ENCODE measurements around the gene UNCX. TPM values are rescaled to one million over a fixed set of nuclear protein-coding genes. Genes with fewer than 3 reads are reported as not detected.
"Not testable (repeated sequence)": the region's sequence is repeated elsewhere in the genome, so short reads cannot be mapped to it uniquely, and the experiment has no call there.

Gene UNCX
- total RNA-seq, 2 donors from 2014 or later: not detected

DNA sequence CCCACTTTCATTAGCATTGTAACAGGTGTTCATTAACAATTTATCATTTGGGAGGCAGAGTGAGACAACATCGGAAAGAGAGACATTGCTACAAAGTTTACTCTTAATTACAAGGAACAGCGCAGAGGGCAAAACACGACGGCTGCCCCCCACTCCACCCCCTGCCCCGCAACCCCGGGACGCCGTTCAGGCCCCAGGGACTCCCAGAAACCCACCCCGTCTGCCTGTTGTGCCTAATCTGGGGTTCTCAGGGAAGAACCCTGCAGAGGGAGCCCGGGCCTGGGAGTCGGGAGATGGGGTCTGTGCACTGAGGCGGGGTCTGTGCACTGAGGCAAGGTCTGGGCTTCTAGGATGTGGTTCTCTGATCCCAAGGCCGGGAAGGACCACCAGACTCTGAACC lies 25.2 kb downstream of the UNCX start:
- intact Hi-C loops (cut with DNase I): no loop called here
- H3K4me1 ChIP-seq: no peaks in the 10 kb centered on the region
- TF ChIP-seq, protein P1, sequence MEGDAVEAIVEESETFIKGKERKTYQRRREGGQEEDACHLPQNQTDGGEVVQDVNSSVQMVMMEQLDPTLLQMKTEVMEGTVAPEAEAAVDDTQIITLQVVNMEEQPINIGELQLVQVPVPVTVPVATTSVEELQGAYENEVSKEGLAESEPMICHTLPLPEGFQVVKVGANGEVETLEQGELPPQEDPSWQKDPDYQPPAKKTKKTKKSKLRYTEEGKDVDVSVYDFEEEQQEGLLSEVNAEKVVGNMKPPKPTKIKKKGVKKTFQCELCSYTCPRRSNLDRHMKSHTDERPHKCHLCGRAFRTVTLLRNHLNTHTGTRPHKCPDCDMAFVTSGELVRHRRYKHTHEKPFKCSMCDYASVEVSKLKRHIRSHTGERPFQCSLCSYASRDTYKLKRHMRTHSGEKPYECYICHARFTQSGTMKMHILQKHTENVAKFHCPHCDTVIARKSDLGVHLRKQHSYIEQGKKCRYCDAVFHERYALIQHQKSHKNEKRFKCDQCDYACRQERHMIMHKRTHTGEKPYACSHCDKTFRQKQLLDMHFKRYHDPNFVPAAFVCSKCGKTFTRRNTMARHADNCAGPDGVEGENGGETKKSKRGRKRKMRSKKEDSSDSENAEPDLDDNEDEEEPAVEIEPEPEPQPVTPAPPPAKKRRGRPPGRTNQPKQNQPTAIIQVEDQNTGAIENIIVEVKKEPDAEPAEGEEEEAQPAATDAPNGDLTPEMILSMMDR (IDR thresholded peaks at IDR 0.05): no peak
- H3K9ac ChIP-seq (ENCODE audit: low read depth in 2 of 2, low read length in 2 of 2): no peak overlapping the region
- no peak for DNase-seq
- no peaks in the 10 kb centered on the region for H3K9me3 ChIP-seq
- no peak overlapping the region for H3K27ac ChIP-seq
- H3K27me3 ChIP-seq: peaks cover 25% of the 10 kb centered on the region
- H3K36me3 ChIP-seq: no peaks in the 10 kb centered on the region
- H3K4me3 ChIP-seq: no peak overlapping the region

DNA sequence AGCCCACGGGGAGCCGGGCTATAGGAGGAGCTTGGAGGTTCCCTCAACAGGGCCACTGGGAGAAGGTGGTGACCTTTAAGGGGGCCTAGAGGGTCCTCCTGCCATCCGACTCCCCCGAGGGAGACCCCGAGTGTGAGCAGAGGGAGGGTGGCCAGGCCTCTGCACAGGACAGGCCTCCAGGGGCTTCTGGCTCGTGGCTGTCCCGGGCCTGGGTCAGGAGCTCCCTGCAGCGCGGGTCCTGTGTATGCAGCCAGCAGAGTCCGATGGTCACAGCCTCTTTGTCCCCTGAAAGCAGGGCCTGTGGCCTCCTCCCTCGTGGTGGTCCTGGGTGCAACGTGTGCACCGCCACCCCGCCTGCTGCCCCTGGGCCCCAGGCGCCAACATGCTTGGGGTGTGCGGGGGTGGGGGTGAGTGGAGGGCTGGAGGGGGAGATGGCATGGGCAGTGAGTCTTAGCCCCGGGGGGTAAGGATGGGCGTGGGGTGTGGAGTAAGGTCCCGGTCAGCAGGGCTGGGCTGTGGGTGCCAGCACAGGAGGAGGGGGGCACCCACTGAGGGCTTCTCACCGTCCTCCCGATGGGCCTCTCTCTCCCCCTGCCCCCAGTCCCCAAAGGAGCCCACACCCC lies 27.1 kb downstream of the UNCX start:
- TF ChIP-seq, protein P1 (IDR thresholded peaks at IDR 0.05): no peak
- no peak for DNase-seq

DNA sequence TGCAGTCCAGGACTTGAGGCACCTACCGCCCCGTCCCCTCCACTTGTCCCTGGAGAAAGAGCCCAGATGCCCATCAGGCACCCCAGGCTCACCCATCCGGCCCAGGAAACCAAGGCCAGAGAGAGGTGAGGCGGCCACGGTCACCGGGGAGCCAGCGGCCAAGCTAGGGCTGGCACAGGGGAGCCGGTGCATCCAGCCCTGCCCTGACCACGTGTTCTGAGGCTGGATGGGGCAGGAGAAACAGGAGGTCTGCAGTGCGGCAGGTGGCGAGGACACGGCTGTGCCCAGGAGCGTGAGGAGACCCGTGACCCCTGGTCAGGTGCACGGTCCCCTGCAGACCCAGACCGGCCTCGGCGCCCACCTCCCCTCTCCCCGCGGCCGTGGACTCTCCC lies 27.6 kb downstream of the UNCX start:
- Histone ChIP-seq H3K27me3 (peaks cover 3% of the 10 kb centered on the region), H3K4me3 (no peak overlapping the region), H3K27ac (no peak overlapping the region), H3K9ac (ENCODE audit: low read depth in 2 of 2, low read length in 2 of 2) (no peak overlapping the region), H3K4me1 (no peaks in the 10 kb centered on the region), H3K9me3 (no peaks in the 10 kb centered on the region), H3K36me3 (no peaks in the 10 kb centered on the region)
- intact Hi-C loops (cut with DNase I): no loop called here
- DNase-seq: no peak
- TF ChIP-seq, protein P1 (IDR thresholded peaks at IDR 0.05): no peak

More for the DNA sequence above, 27.1 kb downstream of the UNCX start:
- Histone ChIP-seq H3K9ac (ENCODE audit: low read depth in 2 of 2, low read length in 2 of 2) (no peak overlapping the region), H3K4me3 (no peak overlapping the region), H3K4me1 (no peaks in the 10 kb centered on the region), H3K36me3 (no peaks in the 10 kb centered on the region), H3K9me3 (no peaks in the 10 kb centered on the region), H3K27ac (no peak overlapping the region), H3K27me3 (peaks cover 8% of the 10 kb centered on the region)
- intact Hi-C loops (cut with DNase I): no loop called here

DNA sequence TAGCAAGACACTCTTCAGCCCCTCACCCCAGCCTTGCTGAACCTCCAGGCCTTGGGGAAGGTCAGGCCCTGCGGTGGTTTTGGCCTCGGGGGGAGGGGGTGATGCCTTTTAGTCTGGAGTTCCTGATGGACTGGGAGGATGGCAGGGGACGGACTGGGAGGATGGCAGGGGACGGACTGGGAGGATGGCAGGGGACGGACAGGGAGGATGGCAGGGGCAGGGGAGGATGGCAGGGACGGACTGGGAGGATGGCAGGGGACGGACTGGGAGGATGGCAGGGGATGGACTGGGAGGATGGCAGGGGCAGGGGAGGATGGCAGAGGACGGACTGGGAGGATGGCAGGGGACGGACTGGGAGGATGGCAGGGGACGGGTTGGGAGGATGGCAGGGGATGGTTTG lies 28.4 kb downstream of the UNCX start:
- H3K27ac ChIP-seq; H3K27me3 ChIP-seq; H3K4me1 ChIP-seq; H3K9ac ChIP-seq (ENCODE audit: low read depth in 2 of 2, low read length in 2 of 2); H3K4me3 ChIP-seq; H3K36me3 ChIP-seq; DNase-seq; intact Hi-C loops (cut with DNase I); H3K9me3 ChIP-seq: not testable (repeated sequence)

DNA sequence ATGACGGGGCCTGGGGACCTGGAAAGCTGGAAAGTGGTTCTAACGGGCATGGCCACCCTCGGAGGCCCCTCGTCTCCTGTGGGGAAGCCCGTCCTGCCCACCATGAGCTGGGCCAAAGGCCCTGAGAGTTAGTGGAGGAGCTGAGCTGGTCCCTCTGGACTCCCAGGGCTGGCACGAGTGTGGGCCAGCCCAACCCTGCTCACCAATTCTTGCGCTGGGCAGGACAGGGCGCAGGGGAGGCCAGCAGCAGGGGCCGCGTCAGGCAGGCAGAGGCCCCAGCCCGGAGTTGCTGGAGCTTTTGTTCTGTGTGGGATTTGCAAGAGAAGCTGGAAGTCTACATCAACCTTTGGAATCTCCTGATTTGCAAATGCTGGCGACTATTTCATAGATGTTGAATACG lies 29.8 kb downstream of the UNCX start:
- H3K4me3 ChIP-seq: no peak overlapping the region
- no peaks in the 10 kb centered on the region for H3K9me3 ChIP-seq
- no peak for DNase-seq
- no peaks in the 10 kb centered on the region for H3K4me1 ChIP-seq
- TF ChIP-seq, protein P1 (IDR thresholded peaks at IDR 0.05): no peak
- no peak overlapping the region for H3K27ac ChIP-seq
- H3K36me3 ChIP-seq: no peaks in the 10 kb centered on the region
- intact Hi-C loops (cut with DNase I): no loop called here
- H3K27me3 ChIP-seq: no peaks in the 10 kb centered on the region
- H3K9ac ChIP-seq (ENCODE audit: low read depth in 2 of 2, low read length in 2 of 2): no peak overlapping the region

DNA sequence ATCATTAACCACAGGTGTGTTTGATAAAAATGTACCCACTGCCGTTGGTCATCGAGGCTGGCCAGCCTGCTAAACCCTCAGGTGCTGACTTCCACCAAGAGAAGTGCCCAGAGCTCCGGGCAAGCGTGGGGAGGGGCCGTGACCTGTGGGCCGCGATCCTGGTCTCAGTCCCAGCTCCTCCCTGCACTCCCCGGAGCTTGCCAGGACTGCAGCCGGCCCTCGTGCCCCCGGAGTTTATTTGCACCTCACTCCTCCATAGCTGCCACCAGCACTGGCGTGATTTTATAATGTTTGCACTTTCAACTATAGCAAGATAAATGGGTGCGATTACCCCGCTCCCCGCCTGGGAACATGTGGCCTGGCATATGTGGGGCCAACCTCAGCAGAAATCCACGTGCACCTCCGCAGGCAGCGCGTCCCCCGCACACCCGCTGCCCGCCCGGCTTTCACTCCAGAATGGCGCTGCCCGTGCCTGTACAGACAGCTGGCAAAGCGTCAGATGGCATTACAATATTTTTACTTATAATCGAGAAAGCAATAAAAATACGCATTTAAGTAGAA lies 30.8 kb downstream of the UNCX start:
- Histone ChIP-seq H3K27ac (no peak overlapping the region), H3K4me1 (no peaks in the 10 kb centered on the region), H3K36me3 (no peaks in the 10 kb centered on the region), H3K9ac (ENCODE audit: low read depth in 2 of 2, low read length in 2 of 2) (no peak overlapping the region), H3K4me3 (no peak overlapping the region), H3K9me3 (no peaks in the 10 kb centered on the region), H3K27me3 (no peaks in the 10 kb centered on the region)
- intact Hi-C loops (cut with DNase I): no loop called here
- TF ChIP-seq, protein P1 (IDR thresholded peaks at IDR 0.05): no peak
- no peak for DNase-seq
